HL-60 (cell line): ENCODE results near the gene LZTFL1.

ENCODE experiments used
- CTCF ChIP-seq: IDR thresholded peaks from one replicate; pipeline ENCODE4 v1.5.1; 2011; ENCODE audit warnings: low read length, control low read depth, inconsistent platforms; ENCODE audit not compliant: insufficient read depth
- GABPA ChIP-seq: IDR thresholded peaks from 2 replicates; pipeline ENCODE4 v1.6.1; 2012; ENCODE audit warnings: low read depth

GRCh38 chr3:45874677-45875346 is 32.9 kb upstream of the LZTFL1 start:
- TF ChIP-seq CTCF (no peak), GABPA (no peak)
